ENCODE measurements around the gene DOK3. TPM values are rescaled to one million over a fixed set of nuclear protein-coding genes. Genes with fewer than 3 reads are reported as not detected.

DOK3 gene
- total and polyA plus RNA-seq, 2 of the 13 experiments (the other 11 are each of a cell fraction or from before 2014, with no cell fraction given), result 1.4 to 1.5 TPM

DNA sequence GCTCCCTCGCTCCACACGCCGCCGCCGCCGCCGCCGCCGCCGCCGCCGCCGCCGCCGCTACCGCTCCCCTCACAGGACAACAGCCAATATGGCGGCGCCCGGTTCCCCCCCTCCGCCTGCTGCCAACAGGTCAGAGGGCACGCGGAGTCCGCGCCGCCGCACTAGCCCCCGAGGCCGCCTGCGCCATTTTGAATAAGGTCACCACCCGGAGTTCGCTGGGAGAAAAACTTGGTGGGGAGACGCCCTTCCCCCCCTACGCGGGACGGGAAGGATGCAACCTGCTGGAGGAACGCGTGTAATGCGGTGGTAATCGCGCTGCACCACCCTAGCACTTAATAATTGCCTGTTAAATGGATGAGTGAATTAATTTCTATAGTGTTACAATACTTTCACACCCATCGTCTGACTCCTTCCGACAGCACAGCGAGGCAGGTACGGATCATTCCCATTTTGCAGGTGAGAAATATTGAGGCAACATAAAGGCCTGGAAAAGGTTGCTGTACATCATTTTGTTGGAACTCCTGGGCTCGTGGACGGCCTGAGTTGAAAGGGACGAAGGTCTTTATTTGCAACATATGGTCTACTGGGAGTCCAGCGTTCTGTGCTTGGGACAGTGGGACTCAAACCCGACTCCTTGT, 45.0 kb upstream of the DOK3 start, which contains the start of gene FAM193B (continued):
- TF ChIP-seq SCMH1 (CRISPR knock-in tag; IDR thresholded peaks at IDR 0.05; ENCODE audit: borderline replicate concordance) (no peak), POLR2AphosphoS2 (IDR thresholded peaks at IDR 0.05; ENCODE audit: low read depth, low read length) (no peak), SOX5 (CRISPR knock-in tag; IDR thresholded peaks at IDR 0.05; ENCODE audit: borderline replicate concordance) (peak; percentile 28; the same call in 1 of the 2 replicates), MED1 (CRISPR knock-in tag; IDR thresholded peaks at IDR 0.05) (0 out of 2 replicates have a peak, but pooled peaks have one; percentile 44), ZNF207 (IDR thresholded peaks at IDR 0.05; ENCODE audit: borderline replicate concordance) (no peak), MIXL1 (CRISPR knock-in tag; IDR thresholded peaks at IDR 0.05) (0 out of 2 replicates have a peak, but pooled peaks have one; percentile 31), ZNF567 (CRISPR knock-in tag; IDR thresholded peaks at IDR 0.05; ENCODE audit: borderline replicate concordance) (no peak), ZNF792 (CRISPR knock-in tag; IDR thresholded peaks at IDR 0.05) (0 out of 2 replicates have a peak, but pooled peaks have one; percentile 34), GZF1 (CRISPR knock-in tag; IDR thresholded peaks at IDR 0.05) (no peak), ZNF564 (CRISPR knock-in tag; IDR thresholded peaks at IDR 0.05) (no peak), ZNF878 (CRISPR knock-in tag; IDR thresholded peaks at IDR 0.05) (no peak), ZBTB42 (CRISPR knock-in tag; IDR thresholded peaks at IDR 0.05) (no peak), MXD4 (CRISPR knock-in tag; IDR thresholded peaks at IDR 0.05) (no peak)
- TF ChIP-seq, protein P1, sequence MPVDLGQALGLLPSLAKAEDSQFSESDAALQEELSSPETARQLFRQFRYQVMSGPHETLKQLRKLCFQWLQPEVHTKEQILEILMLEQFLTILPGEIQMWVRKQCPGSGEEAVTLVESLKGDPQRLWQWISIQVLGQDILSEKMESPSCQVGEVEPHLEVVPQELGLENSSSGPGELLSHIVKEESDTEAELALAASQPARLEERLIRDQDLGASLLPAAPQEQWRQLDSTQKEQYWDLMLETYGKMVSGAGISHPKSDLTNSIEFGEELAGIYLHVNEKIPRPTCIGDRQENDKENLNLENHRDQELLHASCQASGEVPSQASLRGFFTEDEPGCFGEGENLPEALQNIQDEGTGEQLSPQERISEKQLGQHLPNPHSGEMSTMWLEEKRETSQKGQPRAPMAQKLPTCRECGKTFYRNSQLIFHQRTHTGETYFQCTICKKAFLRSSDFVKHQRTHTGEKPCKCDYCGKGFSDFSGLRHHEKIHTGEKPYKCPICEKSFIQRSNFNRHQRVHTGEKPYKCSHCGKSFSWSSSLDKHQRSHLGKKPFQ (CRISPR knock-in tag; IDR thresholded peaks at IDR 0.05; ENCODE audit: insufficient replicate concordance), result no peak
- TF ChIP-seq, protein P2, sequence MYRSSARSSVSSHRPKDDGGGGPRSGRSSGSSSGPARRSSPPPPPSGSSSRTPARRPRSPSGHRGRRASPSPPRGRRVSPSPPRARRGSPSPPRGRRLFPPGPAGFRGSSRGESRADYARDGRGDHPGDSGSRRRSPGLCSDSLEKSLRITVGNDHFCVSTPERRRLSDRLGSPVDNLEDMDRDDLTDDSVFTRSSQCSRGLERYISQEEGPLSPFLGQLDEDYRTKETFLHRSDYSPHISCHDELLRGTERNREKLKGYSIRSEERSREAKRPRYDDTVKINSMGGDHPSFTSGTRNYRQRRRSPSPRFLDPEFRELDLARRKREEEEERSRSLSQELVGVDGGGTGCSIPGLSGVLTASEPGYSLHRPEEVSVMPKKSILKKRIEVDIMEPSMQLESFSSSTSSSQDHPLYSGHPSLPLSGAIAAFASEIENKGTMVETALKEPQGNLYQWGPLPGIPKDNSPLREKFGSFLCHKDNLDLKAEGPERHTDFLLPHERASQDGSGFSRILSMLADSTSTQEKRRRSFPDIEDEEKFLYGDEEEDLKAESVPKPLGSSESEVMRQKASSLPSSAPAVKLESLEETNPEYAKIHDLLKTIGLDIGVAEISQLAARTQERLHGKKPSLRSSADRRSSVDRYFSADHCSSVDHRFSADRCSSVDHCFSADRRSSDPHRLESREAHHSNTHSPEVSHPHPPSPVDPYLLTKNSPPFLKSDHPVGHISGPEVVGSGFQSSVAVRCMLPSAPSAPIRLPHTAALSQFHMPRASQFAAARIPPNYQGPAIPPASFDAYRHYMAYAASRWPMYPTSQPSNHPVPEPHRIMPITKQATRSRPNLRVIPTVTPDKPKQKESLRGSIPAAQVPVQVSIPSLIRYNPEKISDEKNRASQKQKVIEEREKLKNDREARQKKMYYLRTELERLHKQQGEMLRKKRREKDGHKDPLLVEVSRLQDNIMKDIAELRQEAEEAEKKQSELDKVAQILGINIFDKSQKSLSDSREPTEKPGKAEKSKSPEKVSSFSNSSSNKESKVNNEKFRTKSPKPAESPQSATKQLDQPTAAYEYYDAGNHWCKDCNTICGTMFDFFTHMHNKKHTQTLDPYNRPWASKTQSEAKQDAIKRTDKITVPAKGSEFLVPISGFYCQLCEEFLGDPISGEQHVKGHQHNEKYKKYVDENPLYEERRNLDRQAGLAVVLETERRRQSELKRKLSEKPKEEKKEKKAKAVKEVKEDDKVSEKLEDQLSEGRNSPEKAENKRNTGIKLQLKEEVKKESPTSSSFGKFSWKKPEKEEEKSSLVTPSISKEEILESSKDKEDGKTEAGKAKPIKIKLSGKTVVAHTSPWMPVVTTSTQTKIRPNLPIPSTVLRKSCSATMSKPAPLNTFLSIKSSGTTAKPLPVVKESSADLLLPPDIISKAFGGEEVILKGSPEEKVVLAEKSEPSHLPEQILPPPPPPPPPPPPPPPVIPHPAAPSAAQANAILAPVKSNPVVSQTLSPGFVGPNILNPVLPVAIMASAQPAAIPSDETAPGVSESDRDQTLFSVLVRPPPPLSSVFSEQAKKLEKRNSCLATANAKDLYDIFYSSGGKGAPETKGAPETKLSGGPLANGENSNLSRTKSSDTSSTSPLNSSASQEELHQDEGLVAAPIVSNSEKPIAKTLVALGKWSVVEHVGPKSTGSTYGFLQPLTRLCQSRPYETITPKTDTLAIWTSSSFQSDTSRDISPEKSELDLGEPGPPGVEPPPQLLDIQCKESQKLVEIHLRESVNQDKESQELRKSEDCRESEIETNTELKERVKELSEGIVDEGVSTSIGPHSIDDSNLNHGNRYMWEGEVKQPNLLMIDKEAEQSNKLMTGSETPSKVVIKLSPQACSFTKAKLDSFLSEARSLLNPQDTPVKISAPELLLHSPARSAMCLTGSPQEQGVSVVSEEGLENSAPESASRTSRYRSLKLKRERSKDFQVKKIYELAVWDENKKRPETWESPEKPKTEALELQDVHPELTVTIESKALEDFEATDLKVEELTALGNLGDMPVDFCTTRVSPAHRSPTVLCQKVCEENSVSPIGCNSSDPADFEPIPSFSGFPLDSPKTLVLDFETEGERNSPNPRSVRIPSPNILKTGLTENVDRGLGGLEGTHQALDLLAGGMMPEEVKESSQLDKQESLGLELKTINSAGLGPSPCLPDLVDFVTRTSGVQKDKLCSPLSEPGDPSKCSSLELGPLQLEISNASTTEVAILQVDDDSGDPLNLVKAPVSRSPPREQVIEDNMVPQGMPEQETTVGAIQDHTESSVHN (CRISPR knock-in tag; IDR thresholded peaks at IDR 0.05), result no peak
- TF ChIP-seq, protein P3, sequence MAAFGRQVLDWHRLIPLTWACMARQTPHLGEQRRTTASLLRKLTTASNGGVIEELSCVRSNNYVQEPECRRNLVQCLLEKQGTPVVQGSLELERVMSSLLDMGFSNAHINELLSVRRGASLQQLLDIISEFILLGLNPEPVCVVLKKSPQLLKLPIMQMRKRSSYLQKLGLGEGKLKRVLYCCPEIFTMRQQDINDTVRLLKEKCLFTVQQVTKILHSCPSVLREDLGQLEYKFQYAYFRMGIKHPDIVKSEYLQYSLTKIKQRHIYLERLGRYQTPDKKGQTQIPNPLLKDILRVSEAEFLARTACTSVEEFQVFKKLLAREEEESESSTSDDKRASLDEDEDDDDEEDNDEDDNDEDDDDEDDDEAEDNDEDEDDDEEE (CRISPR knock-in tag; IDR thresholded peaks at IDR 0.05), result no peak
- TF ChIP-seq, protein P4, sequence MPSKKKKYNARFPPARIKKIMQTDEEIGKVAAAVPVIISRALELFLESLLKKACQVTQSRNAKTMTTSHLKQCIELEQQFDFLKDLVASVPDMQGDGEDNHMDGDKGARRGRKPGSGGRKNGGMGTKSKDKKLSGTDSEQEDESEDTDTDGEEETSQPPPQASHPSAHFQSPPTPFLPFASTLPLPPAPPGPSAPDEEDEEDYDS (CRISPR knock-in tag; IDR thresholded peaks at IDR 0.05), result peak; percentile 67
